GM21825 (cell line): Measurements from ENCODE around the gene PNP.
A peak's percentile ranks its signal among the peaks of the same experiment; 100 is the strongest.

Experiments
- ATAC-seq: cut with Tn5 transposase; IDR thresholded peaks from one replicate; pipeline ENCODE4 v1.9.1; 2021; ENCODE audit warnings: mild to moderate bottlenecking, moderate library complexity; ENCODE audit not compliant: unreplicated experiment

The PNP gene

DNA sequence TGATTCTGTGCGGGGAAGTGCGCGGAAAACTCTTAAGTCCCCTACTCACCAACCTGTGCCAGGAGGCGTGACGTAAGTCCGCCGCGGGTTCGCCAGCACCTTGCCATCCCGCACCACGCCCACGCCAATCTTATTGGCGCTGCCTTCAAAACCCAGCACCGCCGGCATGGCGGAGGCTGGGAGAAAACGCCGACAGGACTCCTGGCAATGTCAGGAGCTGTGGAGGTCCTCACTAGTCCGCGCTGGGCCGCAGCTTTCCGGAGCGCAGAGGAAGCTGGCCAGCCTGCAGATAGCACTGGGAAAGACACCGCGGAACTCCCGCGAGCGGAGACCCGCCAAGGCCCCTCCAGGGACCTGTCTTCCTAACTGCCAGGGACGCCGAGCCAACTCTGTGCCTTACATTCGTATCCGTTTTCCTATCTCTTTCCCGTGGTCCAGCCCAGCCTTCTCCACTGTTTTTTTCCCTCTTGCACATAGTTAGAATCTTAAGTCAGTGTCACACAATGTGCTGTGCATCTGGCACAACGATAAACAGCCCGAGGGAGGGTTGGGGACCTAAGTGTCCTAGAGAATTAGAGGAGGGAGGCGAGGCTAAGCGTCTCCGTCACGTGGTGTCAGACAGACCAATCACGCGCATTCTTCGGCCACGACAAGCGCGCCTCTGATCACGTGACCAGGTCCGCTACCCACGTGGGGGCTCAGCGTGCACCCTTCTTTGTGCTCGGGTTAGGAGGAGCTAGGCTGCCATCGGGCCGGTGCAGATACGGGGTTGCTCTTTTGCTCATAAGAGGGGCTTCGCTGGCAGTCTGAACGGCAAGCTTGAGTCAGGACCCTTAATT, 14.5 kb upstream of the PNP start, which contains the start of the genes APEX1 and OSGEP:
Gene APEX1, plus strand, starts transcription at position 711 of the 839 bp plus-strand sequence. CDS start 420 bp downstream, outside the sequence.
Gene OSGEP, minus strand, starts transcription at position 297 of the 839 bp plus-strand sequence. Its CDS starts 129 bp downstream, at position 168.
- peak; percentile 74 for ATAC-seq

- peak; percentile 31 for ATAC-seq
Measured at GRCh38 chr14:20455355-20456300, 13.6 kb upstream of the PNP start.

- ATAC-seq: no peak
Measured at GRCh38 chr14:20456971-20457370, 12.2 kb upstream of the PNP start.

DNA sequence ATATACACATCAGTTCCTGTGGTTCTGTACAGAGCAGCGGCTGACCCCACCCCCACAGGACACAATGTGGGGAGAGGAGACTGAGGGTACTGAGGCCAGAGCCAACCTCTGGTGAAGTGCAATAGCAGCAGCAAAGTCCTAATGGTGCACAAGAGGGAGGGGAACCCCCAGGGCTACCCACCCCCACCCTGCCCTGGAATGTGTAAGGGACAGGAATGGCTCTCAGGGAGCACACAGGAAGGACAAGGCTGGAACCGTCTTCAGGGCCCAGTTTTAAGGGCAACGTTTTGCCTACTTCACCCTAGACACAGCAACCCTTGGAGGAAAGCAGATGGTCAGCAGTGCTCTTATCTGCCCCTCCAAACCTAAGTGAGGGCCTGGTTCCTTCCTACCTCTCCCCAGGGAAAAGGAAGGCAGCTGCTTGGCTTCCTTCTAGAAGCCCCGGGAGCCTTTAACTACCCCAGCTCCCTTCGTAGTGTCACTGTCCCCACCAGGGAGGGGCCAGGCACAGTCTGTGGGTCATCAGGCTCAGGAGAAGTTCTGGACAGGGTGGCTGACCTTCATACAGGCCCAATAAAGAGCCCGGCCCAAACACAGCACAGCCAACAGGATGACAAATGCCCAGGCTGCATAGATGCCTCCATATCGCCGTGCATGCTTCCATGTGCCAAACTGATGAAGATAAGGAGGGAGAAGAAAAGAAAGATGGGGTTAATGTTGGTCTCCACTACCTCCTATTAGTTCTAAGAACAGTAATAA, 11.0 kb upstream of the PNP start:
- no peak for ATAC-seq

GRCh38 chr14:20460458-20461224, 8.6 kb upstream of the PNP start:
- ATAC-seq: peak; percentile 6

- ATAC-seq: peak; percentile 92
Measured at GRCh38 chr14:20461225-20462141, 7.7 kb upstream of the PNP start, which contains the start of gene PIP4P1. Gene PIP4P1 (minus strand): TSS chr14:20461434. CDS start chr14:20461325, 109 bp downstream.

DNA sequence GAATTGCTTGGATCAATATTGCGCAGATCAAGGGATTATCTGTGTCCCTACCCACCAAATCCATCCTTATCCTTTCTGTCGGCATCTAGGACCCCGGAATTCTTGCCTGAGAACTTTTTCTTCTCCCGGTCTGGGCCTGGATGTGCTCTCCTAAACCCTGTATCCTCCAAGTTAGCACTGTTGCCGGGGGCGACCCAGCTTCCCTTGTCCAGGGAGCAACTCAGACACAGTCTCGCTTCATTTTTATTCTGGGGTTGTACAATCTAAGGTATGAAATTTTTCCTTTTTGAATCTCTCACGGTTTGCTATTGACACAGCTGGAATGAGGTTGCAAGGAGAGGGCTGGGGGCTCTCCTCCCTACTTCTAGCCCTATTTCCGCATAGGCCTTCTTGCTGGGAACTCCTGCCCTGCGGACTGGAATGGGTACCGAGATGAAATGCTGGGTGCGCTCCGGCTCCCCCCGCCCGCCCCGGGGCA, 403 bp upstream of the PNP start:
- ATAC-seq: no peak

- peak; percentile 22 for ATAC-seq
Measured at GRCh38 chr14:20469890-20470602, 840 bp downstream of the PNP start.

DNA sequence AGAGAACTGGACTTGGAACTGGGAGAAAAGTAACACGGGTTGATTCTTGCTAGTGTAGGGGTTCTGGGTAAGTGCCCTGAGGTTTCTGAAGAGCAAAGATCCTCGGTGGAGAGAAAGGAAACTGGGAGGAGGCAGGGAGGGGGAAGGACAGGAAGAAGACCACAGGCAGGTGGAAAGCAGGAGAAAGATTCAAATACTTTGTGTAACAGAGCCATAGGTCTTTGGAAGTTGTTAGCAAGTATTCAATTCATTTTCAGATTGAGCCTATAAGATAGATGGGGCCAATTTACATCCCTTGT, 1.3 kb downstream of the PNP start:
- no peak for ATAC-seq

DNA sequence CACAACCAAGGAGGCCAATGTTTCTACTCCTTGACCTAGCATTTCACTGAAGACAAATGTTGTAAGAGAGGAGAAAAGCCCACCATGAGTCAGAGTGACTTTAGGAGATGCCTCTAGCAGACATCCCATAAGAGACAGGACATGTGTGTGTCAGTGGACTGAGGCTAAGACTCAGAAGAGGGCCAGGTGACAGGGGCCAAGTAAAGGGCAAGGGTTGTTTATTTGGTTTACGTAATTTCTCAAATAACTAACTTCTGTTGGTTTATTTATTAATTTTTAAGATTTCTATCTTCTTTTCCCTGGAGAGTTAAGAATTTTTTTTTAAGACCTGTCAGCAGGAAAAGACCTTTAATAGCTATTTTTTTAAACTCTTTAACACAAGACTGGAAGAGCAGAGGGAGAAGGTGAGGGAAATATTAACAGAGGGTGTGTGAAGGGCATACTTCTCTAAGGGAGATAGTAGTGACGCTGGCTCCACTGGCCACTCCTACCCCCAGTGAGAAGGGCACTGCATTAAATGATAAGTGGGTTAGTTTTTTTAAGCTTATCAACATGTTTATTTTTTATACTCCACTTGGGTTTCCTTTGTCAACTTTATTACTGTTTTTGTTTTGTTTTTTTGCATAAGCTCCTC, 3.4 kb downstream of the PNP start:
- ATAC-seq: no peak

DNA sequence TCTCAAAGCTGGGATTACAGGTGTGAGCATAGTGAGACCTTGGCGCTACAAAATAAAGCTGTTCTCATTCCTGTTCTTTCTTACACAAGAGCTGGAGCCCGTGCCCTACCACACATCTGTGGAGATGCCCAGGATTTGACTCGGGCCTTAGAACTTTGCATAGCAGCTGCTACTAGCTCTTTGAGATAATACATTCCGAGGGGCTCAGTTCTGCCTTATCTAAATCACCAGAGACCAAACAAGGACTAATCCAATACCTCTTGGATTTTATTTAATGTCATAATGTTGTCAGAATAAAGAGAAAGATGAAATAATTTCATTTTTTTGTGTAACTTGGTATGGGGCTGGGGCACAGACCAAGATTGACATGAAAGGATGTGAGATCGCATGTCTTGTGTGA, 7.6 kb downstream of the PNP start:
- no peak for ATAC-seq

DNA sequence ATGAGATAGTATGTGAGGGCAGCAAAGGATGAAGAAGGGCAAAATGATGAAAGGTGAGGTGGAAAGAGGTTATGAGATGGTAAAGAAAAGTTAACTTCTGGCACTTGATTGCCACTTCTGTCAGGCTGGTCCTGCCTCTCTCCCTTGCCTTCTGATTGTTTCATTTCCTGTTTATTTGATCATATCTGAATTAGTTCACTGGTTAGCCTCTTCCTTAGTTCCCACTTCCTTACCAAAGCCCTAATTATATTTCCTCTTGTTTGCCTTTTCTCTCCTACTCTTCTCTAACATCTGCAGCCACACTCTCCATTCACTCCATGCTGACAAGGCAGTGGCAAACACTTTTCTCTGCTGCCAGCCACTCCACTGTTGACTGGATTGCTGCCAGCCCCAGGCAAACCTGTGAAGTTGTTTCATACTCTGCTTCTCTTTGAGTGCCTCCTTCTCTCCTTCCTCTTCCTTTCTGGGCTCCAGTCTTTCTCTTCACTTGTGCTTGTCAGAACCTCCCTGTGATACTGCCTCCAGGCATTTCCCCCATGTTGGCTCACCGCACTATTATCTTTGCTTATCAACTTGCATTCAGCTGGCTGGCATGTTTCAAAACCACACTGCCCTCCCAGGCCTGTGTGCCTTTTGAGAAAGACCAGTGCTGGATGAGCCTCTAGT, 8.1 kb downstream of the PNP start:
- ATAC-seq: no peak

GRCh38 chr14:20478894-20479293, 9.7 kb downstream of the PNP start:
- ATAC-seq: no peak

GRCh38 chr14:20482382-20482781, 13.2 kb downstream of the PNP start:
- ATAC-seq: no peak

GRCh38 chr14:20485900-20486299, 16.7 kb downstream of the PNP start:
- ATAC-seq: no peak

DNA sequence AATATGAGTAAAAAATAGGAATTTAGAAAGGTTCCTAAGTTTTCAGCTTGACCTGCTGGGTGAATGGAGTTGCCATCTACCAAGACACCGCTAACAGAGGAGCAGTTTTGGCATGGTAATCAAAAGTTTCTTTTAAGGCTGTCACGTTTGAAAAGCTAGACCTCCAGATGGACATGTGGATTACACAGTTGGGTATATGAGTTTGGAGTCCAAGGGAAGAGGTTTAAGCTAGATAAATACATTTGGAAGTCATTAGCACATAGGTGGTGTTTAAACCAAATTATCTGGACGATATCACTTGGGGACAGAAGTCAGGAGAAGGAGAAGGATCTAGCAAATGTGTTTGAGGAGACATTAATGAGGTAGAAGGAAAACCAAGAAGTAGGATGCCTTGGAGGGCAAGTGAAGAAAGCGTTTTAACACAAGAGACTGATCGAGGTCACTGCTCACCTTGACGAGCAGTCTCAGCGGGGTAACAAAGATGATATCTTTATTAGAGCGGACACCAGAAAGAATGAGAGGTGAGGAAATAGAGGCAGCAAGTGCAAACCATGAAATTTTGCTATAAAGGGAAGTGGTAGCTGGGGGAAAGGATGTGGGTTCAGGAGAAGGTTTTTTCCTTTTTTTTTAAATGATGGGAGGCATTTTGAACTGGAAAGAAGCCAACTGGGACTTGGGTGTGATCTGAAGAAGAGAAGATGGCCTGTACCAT, 17.6 kb downstream of the PNP start:
- no peak for ATAC-seq

DNA sequence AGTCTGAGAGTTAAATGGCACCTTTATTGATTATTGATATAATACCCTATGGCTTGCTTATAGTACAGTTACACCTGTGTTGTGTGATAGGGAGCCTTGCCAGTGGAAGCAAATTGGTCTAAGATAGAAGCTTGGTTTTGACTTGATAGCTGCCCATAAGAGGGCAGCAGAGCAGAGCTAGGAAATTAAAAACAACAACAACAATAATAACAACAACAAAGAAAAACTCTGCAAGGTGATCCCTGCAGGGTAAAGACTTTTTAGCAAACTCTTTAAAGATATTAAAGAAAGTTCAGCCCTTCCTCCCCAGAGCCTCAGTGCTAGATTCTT, 18.2 kb downstream of the PNP start:
- ATAC-seq: no peak
